ENCODE measurements around the gene DNHD1. TPM values are rescaled to one million over a fixed set of nuclear protein-coding genes. Genes with fewer than 3 reads are reported as not detected.

The DNHD1 gene
- total RNA-seq, 1 experiment from 2014 or later = 10.6 TPM

DNA sequence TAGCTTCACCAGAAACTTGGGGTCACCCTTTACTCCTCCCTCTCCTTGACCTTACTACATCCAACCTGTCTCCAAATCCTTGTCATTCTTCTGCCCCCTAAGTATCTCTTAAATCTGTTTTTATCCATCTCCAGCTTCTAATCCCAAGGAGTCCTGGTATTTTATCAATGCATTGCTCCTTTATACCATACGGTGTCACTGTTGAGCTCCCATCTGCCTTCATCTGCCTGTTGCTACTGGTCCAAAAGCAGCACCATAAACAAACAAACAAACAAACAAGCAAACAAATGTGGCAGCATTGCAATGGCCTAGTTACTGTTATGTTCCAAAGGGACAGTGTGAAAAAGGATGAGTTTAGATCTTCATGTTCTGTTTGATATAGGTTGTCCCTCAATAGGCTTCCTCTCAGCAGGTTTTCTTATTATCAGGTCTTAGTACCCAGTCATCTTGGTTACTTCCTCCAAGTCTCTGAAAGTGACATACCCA, 34.2 kb downstream of the DNHD1 start:
- in situ Hi-C loops (cut with HindIII; ENCODE audit: low pct_unique_long_range_greater_than_20kb, low sequenced_read_pairs) (no loop called here), intact Hi-C loops (cut with micrococcal nuclease; ENCODE audit: unreplicated experiment) (loop anchor here (5.0 kb wide), 3 partner anchors 66 to 176 kb away; partner anchors contain the start of gene MRPL17)
- Histone ChIP-seq H3K9me3 (ENCODE audit: control insufficient read depth, insufficient read depth, low read depth, low read length) (no peaks in the 10 kb centered on the region), H3K27ac (ENCODE audit: low read length) (no peak overlapping the region), H3K36me3 (ENCODE audit: control insufficient read depth, insufficient read depth, low read length) (no peaks in the 10 kb centered on the region), H3K4me1 (ENCODE audit: control insufficient read depth, insufficient read depth, low read length) (no peaks in the 10 kb centered on the region), H3K4me3 (ENCODE audit: low read depth in 2 of 2, low read length in 2 of 2) (no peak overlapping the region), H3K27me3 (ENCODE audit: control insufficient read depth, insufficient read depth, low read length) (no peaks in the 10 kb centered on the region)
- no peak for TF ChIP-seq POLR2AphosphoS5 (IDR thresholded peaks at IDR 0.05; ENCODE audit: low read depth, low read length)
- TF ChIP-seq, protein P1, sequence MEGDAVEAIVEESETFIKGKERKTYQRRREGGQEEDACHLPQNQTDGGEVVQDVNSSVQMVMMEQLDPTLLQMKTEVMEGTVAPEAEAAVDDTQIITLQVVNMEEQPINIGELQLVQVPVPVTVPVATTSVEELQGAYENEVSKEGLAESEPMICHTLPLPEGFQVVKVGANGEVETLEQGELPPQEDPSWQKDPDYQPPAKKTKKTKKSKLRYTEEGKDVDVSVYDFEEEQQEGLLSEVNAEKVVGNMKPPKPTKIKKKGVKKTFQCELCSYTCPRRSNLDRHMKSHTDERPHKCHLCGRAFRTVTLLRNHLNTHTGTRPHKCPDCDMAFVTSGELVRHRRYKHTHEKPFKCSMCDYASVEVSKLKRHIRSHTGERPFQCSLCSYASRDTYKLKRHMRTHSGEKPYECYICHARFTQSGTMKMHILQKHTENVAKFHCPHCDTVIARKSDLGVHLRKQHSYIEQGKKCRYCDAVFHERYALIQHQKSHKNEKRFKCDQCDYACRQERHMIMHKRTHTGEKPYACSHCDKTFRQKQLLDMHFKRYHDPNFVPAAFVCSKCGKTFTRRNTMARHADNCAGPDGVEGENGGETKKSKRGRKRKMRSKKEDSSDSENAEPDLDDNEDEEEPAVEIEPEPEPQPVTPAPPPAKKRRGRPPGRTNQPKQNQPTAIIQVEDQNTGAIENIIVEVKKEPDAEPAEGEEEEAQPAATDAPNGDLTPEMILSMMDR (IDR thresholded peaks at IDR 0.05) = peak; percentile 94
- no peak for TF ChIP-seq SIN3A (IDR thresholded peaks at IDR 0.05; ENCODE audit: borderline replicate concordance, insufficient read depth, low read depth, low read length)
- ChIA-PET POLR2A (no interaction called here), CTCF (interaction anchor here (0.6 to 1.7 kb wide), 24 partner anchors 9 to 227 kb away, joined by 3 to 34 read pairs (median 4); partner anchors contain the start of genes ILK, MRPL17, RRP8 and TPP1)
- BruUV-seq (replicated peaks) = no TSS peak
- DNase-seq (ENCODE audit: low read depth, low spot score) = peak; percentile 80
- peak; percentile 84 for ATAC-seq

DNA sequence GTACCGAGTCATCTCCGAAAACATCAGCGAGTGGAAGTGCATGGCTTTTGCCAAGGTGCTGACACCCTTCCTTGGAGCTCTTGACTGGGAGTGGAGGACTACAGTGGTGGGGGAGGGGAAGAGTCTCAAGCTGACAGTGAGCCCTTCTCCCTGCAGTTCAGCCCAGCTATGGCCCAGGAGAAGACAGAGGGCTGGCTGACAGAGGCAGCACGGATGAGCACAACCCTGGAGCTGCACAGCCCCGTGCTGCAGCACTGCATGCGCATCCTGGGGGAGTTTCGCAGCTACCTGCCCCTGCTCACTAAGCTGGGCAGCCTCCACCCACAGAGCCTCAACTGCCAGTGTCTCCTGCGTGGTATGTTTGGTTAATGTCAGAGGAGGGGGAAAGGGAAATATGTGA, 41.4 kb downstream of the DNHD1 start:
- TF ChIP-seq REST (IDR thresholded peaks at IDR 0.05; ENCODE audit: insufficient read depth in 1 of 2, low read depth in 2 of 2, low read length in 1 of 2) (no peak), TCF7L2 (IDR thresholded peaks at IDR 0.05; ENCODE audit: low read depth, low read length) (no peak), POLR2AphosphoS5 (IDR thresholded peaks at IDR 0.05; ENCODE audit: low read depth, low read length) (no peak), SIN3A (IDR thresholded peaks at IDR 0.05; ENCODE audit: borderline replicate concordance, insufficient read depth, low read depth, low read length) (no peak)
- TF ChIP-seq, protein P1 (IDR thresholded peaks at IDR 0.05) = no peak
- POLR2A ChIA-PET = interaction anchor here (0.6 kb wide), 1 partner anchor 51 kb away, joined by 5 read pairs; no protein-coding TSS in a partner anchor
- DNase-seq (ENCODE audit: low read depth, low spot score) (no peak), ATAC-seq (0 out of 2 replicates have a peak, but pooled peaks have one; percentile 16)
- intact Hi-C loops (cut with micrococcal nuclease; ENCODE audit: unreplicated experiment) = no loop called here
- no peaks in the 10 kb centered on the region for H3K4me1 ChIP-seq (ENCODE audit: control insufficient read depth, insufficient read depth, low read length)
- no peak overlapping the region for H3K4me3 ChIP-seq (ENCODE audit: low read depth in 2 of 2, low read length in 2 of 2)
- H3K9me3 ChIP-seq (ENCODE audit: control insufficient read depth, insufficient read depth, low read depth, low read length) = no peaks in the 10 kb centered on the region
- H3K27me3 ChIP-seq (ENCODE audit: control insufficient read depth, insufficient read depth, low read length) = no peaks in the 10 kb centered on the region
- CTCF ChIA-PET = interaction anchor here (0.8 kb wide), 1 partner anchor 145 kb away, joined by 4 read pairs; the partner anchor contains the start of gene MRPL17
- in situ Hi-C loops (cut with HindIII; ENCODE audit: low pct_unique_long_range_greater_than_20kb, low sequenced_read_pairs) = no loop called here
- no peak overlapping the region for H3K27ac ChIP-seq (ENCODE audit: low read length)
- BruUV-seq (replicated peaks) = no TSS peak
- H3K36me3 ChIP-seq (ENCODE audit: control insufficient read depth, insufficient read depth, low read length) = no peaks in the 10 kb centered on the region

Data from Panc1 (cell line).